Stimulated activated CD4-positive, alpha-beta T cell treated with anti-CD3 and anti-CD28 coated beads, Interleukin-12 subunit alpha, Interleukin-12 subunit beta, amount 100 ng/mL, for 4 hours (primary cell): ENCODE data around the gene YY1.

Experiments used
- DNase-seq: peaks from one replicate; pipeline ENCODE4 v3.0.0-alpha.2; 2020

Gene YY1

GRCh38 chr14:100317912-100318808 lies 79.2 kb downstream of the YY1 start:
- peak; percentile 65 for DNase-seq

- no peak for DNase-seq
These were observed 81.4 kb downstream of the YY1 start for GRCh38 chr14:100320157-100320856.

DNA sequence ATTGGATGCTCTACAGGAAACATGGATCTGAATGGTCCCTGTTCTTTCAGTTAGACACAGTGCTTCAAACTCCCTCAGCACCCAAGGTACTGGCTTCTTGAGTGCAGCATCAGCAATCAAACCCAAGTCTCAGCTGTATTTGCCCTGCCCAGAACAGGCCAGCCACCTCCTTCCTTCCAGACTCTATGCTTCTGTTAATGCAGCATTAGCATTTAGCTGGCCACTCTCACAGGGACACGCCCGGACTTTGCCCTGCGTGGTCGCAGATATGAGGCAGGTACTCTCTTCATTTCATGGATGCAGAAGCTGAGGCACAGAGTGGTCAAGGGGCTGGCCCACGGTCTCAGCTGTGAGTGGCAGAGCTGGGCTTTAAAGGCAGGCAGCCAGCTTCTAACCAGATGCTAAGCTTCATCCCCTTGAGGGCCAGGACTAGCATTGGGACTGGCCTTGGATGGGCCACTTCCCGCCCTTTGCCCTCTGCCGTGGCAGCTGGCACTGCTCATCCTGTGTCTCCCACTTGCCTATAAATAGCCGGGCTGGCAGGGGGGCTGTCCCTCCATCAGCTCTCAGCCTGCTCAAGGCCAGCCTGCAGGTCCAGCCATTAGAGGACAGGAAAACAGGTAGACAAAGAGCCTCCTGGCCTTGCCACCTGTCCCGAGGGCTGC lies 82.7 kb downstream of the YY1 start:
- DNase-seq = no peak

GRCh38 chr14:100322138-100322957 lies 83.4 kb downstream of the YY1 start:
- DNase-seq = no peak

DNA sequence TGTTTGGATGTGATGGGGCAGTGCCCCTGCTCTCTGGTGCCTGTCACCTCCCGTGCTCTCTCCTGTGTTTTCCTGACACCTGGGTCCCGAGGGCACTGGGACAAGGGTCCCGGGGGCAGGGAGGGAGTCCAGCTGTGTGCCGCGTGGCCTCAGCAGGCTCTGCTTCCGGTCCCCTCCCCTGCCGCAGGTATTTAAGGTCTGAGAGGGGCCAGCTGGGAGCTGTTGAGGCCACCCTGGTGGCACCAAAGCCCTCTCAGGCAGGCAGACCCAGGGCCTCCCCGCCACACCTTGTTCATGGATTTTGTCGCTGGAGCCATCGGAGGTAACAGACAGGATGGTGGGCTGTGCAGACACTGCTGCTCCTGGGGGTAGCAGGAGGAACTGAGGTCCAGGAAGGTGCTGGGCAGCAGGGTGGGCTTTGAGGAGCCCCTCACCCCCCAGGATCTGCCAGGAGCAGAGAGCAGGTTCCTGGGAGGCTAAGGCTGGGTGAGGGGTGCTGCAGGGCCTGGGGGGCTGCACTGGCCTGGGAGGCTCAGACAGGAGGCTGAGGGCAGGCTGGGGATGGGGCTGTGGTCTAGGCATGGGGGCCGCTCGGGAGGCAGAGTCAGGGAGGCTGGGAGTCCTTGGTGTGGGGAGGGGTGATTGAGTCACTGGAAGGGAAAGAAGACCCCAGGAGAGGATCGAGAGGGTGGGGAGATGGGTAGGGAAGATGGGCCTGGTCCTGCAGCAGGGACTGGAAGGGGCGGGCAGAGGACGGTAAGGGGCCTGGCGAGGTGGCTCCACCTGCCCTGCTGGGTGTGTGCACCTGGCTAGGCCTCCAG lies 84.4 kb downstream of the YY1 start, which contains the start of gene SLC25A47:
SLC25A47 (plus strand) TSS at position 219 of the 821 bp plus-strand sequence; CDS start at position 295, 76 bp downstream.
- no peak for DNase-seq

DNA sequence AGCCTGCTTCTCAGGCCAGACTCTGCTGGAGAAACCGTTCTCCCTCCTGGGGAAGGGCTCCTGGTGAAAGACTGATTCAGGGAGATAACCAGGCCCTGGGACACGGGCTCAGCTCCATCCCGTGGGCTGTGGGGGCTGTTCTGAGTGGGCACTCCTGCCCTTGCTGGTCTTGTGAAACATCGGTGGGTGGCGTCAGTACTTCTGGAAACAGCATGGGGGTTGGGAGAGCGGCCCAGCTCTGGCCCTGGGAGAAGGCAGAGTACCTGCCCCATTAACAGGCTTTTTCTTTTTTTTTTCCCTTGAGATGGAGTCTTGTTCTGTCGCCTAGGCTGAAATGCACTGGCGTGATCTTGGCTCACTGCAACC lies 85.0 kb downstream of the YY1 start:
- no peak for DNase-seq

GRCh38 chr14:100325231-100325632 lies 86.3 kb downstream of the YY1 start:
- DNase-seq = no peak

- DNase-seq = no peak
These were observed 87.0 kb downstream of the YY1 start for GRCh38 chr14:100325958-100326357.

- DNase-seq = no peak
These were observed 88.2 kb downstream of the YY1 start for GRCh38 chr14:100327128-100327527.

DNA sequence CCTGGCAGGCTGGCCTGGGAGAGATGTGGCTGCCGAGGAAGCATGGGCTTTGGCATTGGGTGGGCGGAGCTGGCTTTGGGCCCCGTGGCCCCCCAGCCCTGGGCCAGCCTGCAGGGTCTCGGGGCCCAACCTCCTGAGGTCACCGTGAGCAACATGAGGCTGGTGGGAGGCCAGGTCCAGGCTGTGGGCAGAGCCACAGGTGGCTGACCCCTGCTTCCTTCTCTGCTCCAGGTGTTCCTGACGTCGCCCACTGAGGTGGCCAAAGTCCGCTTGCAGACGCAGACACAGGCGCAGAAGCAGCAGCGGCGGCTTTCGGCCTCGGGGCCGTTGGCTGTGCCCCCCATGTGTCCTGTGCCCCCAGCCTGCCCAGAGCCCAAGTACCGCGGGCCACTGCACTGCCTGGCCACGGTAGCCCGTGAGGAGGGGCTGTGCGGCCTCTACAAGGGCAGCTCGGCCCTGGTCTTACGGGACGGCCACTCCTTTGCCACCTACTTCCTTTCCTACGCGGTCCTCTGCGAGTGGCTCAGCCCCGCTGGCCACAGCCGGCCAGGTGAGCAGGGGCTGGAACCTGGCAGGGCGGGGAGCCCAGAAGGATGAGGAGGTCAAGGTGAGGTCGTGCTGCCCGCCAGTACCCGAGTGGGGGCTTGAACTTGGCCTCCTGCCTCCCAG lies 89.7 kb downstream of the YY1 start:
- DNase-seq = no peak

GRCh38 chr14:100329233-100330006 lies 90.5 kb downstream of the YY1 start:
- no peak for DNase-seq

DNA sequence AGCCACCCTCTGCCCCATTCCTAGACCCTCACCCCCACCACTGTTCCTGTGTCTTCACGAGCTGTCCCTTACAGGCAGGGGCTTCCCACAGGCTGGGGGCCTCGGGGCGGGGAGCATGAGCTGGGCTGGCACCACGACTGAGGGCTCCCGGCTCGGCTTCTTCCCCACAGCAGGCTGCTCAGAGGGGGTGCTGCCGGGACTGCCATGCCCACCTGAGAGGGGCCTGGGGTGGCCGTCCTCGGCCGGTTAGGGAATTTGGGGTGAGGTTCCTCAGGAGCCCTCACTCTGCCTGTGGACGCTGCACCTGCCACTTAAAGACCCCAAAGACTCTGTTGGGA lies 91.0 kb downstream of the YY1 start:
- DNase-seq = no peak

GRCh38 chr14:100330388-100330931 lies 91.5 kb downstream of the YY1 start:
- no peak for DNase-seq

- DNase-seq = no peak
These were observed 93.2 kb downstream of the YY1 start for GRCh38 chr14:100332071-100332639.
